ENCODE data around the gene MAEL.

GRCh38 chr1:166944186-166944967, 44.7 kb upstream of the MAEL start:
- TF ChIP-seq CTCF (IDR thresholded peaks at IDR 0.05; ENCODE audit: poor library complexity) (no peak), EZH2phosphoT487 (IDR thresholded peaks at IDR 0.05; ENCODE audit: low read depth, severe bottlenecking, unreplicated experiment) (no peak)
